Tongue (tissue), 2 donors: ENCODE results near the gene TMEM130. TPM values are rescaled to one million over a fixed set of nuclear protein-coding genes. Genes with fewer than 3 reads are reported as not detected.

Experiments
- DNase-seq: peaks from one replicate; pipeline ENCODE4 v3.0.0-alpha.2; 2015
- total RNA-seq: library from RNA; depleted of rRNA; stranded (reverse); fragments of >200 nt; gene quantifications from one replicate; pipeline ENCODE4 v1.2.3, GENCODE V29; 2014

TMEM130 gene, protein sequence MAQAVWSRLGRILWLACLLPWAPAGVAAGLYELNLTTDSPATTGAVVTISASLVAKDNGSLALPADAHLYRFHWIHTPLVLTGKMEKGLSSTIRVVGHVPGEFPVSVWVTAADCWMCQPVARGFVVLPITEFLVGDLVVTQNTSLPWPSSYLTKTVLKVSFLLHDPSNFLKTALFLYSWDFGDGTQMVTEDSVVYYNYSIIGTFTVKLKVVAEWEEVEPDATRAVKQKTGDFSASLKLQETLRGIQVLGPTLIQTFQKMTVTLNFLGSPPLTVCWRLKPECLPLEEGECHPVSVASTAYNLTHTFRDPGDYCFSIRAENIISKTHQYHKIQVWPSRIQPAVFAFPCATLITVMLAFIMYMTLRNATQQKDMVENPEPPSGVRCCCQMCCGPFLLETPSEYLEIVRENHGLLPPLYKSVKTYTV
- total RNA-seq = 3.5 TPM

DNA sequence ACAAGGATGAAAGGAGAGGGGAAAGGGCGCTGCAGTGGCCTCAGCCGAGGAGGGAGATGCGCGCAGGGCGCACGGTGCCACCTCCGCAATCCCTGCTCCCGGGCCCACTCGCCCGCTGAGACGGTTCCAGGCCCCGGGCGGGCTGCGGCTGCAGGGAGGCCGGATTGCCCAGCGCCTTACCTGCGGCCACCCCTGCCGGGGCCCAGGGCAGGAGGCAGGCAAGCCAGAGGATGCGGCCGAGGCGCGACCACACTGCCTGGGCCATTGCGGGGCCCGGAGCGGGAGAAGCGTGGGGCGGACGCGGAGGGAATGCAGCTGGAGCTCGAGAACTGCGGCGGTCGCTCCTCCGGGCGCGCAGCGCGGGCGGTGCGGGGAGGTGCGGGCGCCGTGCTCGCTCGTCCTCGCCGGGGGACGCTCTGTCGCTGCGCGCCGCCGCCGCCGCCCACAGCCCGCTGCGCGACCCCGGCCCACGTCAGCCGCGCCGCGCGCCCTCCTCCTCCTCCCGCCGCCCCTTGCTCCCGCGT, at the start of gene TMEM130:
Gene TMEM130 (minus strand): TSS at position 418 of the 524 bp plus-strand sequence. CDS start 153 bp downstream, at position 265.
- DNase-seq = peak; percentile 27

DNA sequence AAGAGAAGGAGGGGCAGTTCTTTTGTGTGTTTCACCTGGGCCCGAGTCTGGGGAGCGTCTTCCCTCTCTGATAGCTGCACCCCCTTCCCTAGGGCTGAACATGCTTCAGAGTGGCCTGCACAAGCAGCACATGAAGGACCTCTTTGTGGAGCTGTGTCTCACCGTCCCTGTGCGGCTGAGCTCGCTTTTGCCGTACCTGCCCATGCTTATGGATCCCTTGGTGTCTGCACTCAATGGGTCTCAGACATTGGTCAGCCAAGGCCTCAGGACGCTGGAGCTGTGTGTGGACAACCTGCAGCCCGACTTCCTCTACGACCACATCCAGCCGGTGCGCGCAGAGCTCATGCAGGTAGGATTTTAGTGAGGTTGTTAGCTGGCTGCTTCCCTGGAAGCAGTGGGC, 47.5 kb upstream of the TMEM130 start:
- no peak for DNase-seq

DNA sequence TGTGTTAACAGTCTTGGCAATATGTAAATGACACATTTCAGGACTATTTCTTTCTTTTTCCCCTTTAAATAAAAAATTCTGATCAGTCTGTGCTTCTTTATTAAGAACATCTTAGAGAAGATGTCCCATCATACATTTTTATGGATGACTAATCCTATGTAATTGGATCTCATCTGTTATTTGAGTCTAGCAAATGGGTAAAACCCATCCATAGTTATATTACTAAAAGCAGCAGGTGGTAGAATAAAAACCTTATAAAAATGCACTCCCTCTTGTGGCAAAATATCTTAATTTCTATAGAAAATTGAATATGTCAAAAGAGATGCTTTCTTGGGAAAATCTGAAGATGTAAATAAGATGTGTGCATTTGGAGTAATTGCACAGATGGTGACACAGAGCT, 43.8 kb upstream of the TMEM130 start:
- no peak for DNase-seq

DNA sequence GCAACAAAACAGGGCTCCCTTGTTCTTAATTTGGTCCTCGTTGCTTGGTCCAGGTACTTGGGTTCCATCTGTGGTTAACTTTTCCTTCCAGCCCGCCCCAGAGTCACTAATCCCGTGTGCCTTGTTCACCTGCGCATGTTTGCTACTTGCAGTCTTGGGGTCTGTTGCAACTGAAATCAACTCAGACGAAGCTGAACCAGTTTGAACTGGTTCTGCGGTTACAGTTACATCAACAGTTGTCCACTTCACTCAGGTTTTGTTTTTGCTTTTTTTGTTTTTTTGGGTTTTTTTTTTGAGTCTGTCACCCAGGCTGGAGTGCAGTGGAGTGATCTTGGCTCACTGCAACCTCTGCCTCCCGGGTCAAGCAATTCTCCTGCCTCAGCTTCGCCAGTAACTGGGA, 43.2 kb upstream of the TMEM130 start:
- no peak for DNase-seq

DNA sequence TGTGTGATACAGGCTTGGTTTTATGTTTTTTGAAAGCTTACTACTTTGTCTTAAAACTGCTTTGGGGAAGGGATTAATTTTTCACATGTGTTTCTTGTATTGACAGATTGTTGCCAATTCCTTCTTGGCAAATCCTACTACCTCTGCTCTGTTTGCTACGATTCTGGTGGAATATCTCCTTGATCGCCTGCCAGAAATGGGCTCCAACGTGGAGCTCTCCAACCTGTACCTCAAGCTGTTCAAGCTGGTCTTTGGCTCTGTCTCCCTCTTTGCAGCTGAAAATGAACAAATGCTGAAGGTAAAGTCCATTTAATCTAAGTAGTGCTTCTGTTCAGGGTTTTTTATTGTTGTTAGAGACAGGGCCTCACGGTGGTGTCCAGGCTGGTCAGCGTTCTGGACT, 42.1 kb upstream of the TMEM130 start:
- peak; percentile 25 for DNase-seq

DNA sequence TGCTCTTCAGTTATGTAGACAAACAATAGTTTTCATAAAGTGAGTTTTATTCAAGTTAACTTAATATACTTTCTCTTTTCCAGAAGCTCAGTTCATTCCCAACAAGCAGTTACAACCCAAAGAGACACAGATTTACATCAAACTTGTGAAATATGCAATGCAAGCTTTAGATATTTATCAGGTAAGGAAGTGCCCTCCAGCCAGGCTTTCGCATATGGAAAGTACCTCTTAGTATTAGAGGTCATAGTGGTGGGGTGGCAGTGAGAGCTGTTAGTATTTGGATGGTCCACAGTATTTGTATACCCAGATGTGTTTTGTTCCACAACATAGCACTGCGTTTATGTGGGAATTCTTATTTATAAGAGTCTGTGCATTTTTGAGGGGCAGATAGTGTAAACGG, 40.6 kb upstream of the TMEM130 start:
- no peak for DNase-seq

DNA sequence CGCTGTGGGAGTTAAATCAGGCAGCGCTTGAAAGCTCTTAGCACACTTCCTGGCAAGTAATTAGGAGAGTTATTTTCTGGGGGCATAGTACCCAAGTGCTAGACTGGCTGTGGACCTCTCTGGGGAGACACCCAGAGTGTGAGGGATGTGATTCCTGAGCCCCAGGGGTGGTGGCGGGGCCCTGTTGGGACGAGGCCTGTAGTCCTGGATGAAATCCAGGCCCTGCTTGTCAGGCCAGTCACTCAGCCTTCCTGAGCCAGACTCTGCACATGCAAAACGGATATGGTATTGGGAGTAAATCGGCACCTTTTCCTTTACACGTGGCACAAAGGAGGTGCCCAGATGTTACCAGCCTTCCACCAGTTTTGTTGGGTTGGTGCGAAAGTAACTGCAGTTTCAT, 39.7 kb upstream of the TMEM130 start:
- no peak for DNase-seq

DNA sequence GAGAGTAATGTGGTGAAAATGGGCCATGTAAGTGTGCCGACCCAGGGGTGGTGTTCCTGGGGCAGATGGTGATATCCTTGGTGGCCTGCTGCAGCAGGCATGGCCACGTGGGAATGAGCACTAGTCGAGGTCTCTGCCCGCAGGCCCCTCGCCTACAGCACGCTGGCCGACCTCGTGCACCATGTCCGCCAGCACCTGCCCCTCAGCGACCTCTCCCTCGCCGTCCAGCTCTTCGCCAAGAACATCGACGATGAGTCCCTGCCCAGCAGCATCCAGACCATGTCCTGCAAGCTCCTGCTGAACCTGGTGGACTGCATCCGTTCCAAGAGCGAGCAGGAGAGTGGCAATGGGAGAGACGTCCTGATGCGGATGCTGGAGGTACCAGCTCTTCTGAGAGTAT, 38.8 kb upstream of the TMEM130 start:
- DNase-seq = no peak

DNA sequence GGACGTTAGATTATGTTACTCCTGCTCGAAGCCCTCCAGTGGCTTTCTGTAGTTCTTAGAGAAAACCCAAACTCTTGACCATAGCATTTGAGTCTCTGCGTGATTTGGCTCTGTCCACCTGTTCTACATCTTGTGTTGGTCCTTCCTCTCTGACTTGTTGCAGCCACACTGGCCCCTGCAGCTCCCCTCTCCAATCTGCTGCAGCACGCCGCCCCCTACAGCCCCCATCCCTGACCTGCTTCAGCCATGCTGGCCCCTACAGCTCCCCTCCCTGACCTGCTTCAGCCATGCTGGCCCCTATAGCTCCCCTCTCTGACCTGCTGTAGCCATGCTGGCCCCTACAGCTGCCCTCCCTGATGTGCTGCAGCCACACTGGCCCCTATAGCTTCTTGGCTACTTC, 37.8 kb upstream of the TMEM130 start:
- DNase-seq = no peak

DNA sequence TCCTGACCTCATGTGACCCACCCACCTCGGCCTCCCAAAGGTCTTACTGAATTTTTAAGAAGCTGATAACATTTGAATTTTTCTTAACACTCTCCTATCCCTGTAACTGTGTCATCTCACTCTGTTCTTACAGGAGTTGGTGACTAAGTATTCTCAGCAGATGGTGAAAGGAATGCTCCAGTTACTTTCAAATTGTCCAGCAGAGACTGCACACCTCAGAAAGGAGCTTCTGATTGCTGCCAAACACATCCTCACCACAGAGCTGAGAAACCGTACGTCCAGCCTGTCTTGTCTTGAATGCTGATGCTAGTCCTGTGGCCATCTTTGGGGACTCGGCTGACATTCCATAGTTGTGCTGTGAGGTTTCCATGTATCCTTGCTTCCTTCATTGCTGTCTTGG, 33.4 kb upstream of the TMEM130 start:
- no peak for DNase-seq

DNA sequence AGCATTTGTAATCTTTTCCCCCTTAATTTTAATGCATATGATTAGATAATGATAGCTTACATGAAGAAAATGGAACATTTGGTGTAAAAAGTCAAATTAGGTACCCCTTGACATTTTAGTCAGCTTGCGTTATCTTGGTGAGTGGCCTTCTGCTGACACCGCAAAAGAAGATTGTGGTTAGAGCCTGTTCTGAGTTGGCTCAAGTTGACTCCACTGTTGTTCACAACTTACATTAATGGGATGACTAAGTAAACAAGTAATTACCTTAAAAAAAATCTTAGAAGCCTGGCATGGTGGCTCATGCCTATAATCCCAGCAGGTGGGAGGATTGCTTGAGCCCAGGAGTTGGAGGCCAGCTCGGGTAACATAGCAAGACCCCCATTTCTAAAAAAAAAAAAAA, 32.7 kb upstream of the TMEM130 start:
- no peak for DNase-seq

DNA sequence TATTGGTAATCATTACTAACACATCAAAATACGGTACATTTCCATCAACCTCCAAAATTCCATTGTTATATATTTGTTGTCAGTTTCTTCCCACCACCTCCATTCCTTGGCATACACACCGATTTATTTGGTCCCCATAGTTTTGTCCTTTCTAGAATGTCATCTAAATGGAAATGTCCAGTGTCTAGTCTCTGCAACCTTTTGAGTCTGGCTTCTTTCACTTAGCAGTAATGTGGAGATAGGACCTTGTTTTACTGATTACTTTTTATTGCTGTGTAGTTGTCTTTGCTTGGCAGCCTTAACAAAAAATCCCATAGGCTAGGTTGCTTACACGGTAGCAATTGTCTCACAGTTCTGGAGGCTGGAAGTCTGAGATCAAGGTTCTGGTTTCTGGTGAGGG, 31.0 kb upstream of the TMEM130 start:
- DNase-seq = no peak

DNA sequence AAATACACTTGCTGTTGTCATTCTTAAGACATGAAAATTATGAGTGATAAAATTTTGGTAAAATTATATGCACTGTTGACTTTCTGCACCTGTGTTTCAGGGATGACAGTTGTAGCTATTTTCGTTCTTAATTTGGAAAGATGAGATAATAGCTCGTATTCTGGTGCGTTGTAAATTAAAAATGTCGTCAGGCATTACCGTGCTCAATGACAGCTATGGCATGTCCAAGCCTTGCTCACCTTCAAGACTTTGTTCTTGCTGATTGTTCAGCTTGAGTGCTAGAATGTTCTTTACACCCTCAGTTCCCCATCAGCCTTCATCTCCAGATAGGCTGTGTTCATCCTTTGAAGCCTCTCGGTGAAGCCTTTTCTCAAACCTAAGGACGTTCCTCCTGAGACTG, 30.0 kb upstream of the TMEM130 start:
- no peak for DNase-seq

DNA sequence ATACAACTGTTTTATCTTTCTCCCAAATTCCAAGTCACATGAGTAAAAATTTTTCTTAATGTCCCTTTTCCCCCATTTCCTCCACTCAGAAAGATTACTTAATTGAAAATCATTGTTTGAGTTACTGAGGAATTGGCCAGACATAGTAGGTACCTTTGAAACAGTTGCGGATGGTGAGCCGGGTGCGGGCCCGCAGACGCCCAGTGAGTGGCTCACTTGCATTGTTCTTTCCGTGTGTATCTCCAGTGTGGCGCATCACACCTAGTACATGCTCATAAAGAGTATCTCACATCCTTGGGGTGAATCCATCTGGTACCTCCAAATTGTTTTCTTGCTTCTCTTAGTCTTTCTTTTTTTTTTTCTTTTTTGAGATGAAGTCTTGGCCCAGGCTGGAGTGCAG, 22.8 kb upstream of the TMEM130 start:
- DNase-seq = no peak

DNA sequence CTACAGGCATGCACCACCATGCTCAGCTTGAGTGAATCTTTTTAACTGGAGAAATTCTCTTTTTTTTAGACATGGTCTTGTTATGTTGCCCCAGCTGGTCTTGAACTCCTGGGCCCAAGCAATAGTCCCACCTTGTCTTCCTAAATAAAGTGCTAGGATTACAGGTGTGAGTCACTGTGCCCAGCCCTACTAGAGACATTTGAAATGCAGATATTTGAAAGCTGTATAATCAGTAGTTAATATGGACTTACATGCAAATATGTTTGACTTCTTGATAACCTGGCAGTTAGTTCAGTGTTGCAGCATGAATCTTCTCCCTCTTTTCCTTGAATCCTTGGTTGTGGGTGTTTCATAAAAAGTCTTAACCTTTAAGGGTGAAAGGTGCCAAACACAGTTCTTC, 17.2 kb upstream of the TMEM130 start:
- no peak for DNase-seq

DNA sequence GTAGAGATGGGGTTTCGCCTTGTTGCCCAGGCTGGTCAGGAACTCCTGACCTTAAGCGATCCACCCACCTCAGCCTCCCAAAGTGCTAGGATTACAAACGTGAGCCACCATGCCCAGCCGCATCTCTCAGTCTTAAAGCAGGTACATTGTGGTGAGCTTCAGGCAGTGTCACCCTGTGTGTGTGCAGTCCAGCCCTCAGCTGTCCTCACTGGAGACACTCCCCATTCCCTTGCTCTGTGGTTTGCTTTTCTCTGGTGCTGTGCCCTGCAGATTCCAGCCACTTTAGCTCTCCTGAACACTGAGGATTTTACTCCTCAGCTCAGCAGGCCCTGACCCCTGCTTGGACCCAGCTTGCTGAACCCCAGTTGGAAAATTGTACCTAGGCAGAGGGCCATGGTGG, 14.6 kb upstream of the TMEM130 start:
- no peak for DNase-seq

DNA sequence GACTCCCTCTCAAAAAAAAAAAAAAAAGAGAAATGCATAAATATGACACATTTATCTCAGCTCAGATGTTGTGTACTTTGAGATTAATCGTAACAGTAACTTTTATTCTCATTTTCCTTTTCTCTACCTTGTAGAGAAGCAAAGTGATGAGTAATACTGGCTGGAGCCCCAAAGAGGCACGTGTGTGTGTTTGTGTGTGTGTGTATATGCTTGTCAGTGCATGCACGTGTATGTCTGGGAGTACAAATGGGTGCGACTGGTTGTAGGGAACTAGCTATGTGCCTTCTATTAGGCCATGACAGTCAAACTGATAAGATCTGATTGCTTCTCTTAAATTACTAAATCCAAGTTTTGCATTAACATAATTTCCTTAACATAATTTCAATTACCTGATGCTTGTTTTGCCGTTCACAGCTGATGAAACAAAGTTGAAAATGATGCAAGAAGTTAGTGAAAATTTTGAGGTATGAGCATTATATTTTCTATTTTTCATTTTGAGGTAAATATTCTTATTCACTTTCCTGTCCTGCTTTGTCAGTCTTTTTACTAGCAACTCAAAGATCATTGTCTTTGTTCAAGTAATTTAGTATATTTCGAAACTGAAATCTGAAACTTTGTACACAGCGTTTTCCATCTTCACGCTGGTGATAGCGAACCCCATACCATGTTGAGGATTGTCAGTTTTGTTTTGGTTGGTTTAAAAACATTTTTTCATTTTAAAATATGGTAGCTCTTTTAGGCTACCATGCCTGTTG, 11.9 kb upstream of the TMEM130 start:
- no peak for DNase-seq

DNA sequence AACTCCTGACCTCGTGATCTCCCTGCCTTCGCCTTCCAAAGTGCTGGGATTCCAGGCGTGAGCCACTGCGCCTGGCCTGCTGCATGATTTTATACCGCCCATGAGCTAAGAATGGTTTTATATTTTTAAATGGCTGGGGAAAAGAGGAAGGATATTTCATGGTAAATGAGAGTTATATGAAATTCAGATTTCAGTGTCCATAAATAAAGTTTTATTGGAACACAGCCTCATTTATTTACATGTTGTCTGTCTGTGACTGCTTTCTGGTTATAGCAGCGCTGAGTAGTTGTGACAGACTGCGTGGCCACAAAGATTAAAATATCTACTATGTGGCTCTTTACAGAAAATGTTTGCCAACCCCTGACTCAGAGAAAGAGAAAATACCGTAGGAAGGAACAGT, 10.7 kb upstream of the TMEM130 start:
- DNase-seq = no peak

DNA sequence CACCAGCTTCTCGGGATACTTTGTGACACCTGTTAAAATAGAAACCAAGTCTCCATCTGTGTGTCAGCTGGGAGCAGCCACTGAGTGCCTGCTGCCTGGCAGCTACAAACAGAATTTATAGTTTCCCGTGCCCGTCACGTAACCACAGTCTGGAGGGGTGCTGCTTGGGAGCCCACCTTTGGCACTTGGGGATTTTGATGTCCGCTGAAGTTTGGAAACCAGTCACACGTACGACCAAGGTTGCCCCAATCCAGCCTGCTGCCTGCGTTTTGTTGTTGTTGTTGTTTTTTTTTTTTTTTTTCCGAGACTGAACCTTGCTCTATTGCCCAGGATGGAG, 10.1 kb upstream of the TMEM130 start:
- DNase-seq = no peak

DNA sequence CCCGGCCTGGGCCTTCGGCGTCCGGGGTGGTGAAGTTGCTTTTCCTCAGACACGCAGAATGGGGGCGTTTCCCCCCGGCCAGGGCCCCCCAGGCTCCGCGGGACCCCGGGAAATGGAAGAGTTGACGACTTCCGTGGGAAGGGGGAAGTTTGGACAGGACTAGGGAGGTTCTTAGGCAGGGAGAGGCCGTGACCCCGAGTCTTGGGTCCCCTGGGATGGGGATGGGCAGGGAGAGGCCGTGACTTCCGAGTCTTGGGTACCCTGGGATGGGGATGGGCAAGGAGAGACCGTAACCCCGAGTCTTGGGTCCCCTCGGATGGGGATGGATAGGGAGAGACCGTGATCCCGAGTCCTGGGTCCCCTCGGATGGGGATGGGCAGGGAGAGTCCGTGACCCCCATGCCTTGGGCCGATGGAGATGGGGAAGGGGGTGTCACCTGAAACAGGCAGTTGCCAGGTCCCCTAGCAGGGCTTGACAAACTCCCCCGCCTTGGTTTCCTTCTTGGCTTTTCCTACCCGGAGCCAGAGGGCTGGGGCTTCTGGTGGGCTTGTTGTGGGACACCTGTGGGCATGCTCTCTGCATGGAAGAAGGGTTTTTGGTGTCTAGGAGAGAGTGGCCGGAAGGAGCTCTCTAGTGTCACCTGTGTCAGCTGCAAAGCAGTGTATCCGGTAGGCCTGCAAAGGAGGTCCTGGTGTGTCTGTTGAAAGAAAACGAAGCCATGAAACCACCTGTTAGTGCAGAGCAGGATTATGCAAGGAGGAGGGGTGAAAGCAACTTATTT, 9.6 kb upstream of the TMEM130 start:
- DNase-seq = peak; percentile 57

DNA sequence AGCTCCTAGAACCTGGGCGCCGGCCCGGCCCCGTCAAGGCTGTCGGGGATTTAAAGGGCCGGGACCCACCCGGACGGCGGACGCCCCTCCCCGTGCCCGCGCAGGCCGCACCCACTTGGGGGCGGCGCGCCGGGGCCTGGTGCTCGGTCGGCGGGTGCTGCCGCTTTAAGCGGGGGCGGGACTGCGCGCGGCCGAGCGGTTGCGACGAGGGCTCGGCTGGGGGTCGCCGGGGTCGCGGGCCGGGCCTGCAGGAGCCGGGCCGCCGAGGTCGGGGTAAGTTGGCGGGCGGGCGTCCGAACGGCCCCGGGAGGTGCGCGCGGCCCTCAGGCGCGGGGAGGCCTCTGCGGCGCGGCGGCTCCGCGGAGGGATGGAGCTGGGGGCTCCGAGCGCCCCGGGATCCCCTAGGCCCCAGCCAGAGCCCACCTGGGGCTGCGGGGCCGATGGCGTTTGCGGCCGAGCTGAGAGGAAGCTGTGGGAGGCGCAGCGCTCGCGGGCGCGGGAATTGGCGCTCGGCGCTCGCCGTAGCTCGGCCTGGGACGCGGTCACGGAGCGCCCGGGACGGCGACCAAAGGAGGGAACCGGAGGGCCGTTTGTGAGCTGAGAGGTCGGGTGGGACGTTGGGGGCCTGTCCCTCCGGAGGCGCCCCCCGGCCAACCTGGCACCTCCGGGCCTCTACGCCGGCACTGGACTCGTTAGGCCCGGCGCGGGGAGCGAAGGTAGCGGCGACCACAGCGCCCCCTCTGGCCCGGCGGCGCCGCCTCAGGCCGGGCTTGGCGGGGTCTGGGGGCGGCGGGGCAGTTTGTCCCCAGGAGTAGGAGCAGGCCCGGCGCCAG, 8.8 kb upstream of the TMEM130 start, which contains the start of gene TRRAP:
Gene TRRAP (plus strand): TSS at position 168 of the 833 bp plus-strand sequence. CDS start 2,619 bp downstream, outside the sequence.
- DNase-seq = peak; percentile 84
